ENCODE data around the gene CHRND.
"Not testable (repeated sequence)": the region's sequence is repeated elsewhere in the genome, so short reads cannot be mapped to it uniquely, and the experiment has no call there.

CHRND gene

GRCh38 chr2:232528746-232529460 is 2.9 kb downstream of the CHRND start:
- no peak for DNase-seq

GRCh38 chr2:232529806-232530547 is 4.0 kb downstream of the CHRND start:
- no peak for DNase-seq

- DNase-seq: no peak
Observed at GRCh38 chr2:232530626-232531260, 4.8 kb downstream of the CHRND start.

GRCh38 chr2:232532419-232532818 is 6.5 kb downstream of the CHRND start:
- no peak for DNase-seq

GRCh38 chr2:232532821-232533220 is 6.9 kb downstream of the CHRND start:
- DNase-seq: not testable (repeated sequence)

GRCh38 chr2:232533944-232534710 is 8.2 kb downstream of the CHRND start:
- no peak for DNase-seq

- DNase-seq: no peak
Observed at GRCh38 chr2:232534940-232535651, 9.1 kb downstream of the CHRND start.

GRCh38 chr2:232535761-232536530 is 10.0 kb downstream of the CHRND start:
- no peak for DNase-seq

GRCh38 chr2:232537079-232537478 is 11.1 kb downstream of the CHRND start:
- DNase-seq: no peak

GRCh38 chr2:232537499-232537898 is 11.5 kb downstream of the CHRND start:
- no peak for DNase-seq

GRCh38 chr2:232538671-232539070 is 12.7 kb downstream of the CHRND start:
- no peak for DNase-seq

GRCh38 chr2:232539298-232540231 is 13.6 kb downstream of the CHRND start, which contains the start of gene CHRNG:
CHRNG (plus strand) TSS chr2:232539692; CDS start chr2:232539748, 56 bp downstream.
- DNase-seq: no peak

- DNase-seq: no peak
Observed at GRCh38 chr2:232540441-232541041, 14.6 kb downstream of the CHRND start.

GRCh38 chr2:232541195-232541960 is 15.4 kb downstream of the CHRND start:
- no peak for DNase-seq

- no peak for DNase-seq
Observed at GRCh38 chr2:232541961-232542714, 16.2 kb downstream of the CHRND start.

GRCh38 chr2:232542715-232543467 is 16.9 kb downstream of the CHRND start:
- DNase-seq: no peak

GRCh38 chr2:232543491-232543890 is 17.5 kb downstream of the CHRND start:
- no peak for DNase-seq
